ENCODE measurements around the gene PPIP5K2.

DNA sequence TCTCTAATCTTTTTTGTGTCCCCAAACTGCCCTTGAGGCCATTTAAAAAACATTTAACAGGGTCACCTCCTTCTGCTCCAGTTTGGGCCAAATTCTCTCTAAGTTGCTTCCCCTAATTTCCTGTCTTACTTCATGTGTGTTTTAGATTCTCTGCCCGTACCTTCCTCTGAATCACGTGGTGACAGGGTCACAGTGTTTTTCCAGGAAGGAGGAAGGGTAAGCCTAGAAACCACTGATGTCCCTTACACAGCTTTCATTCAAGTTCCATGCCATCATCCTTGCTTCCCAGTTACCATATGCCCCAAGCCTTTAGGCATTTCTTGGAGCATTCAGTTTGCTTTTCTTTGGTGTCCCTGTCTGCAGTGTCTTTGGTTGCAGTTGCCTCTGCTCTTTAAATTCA is 96.0 kb downstream of the PPIP5K2 start:
- TF ChIP-seq POLR2AphosphoS5 (IDR thresholded peaks at IDR 0.05), result no peak
- TF ChIP-seq CTCF (IDR thresholded peaks at IDR 0.05), result no peak

Data from gastroesophageal sphincter (tissue), 3 donors.